ENCODE measurements around the gene LRP5. TPM values are rescaled to one million over a fixed set of nuclear protein-coding genes. Genes with fewer than 3 reads are reported as not detected.

Gene LRP5
- total RNA-seq, 1 donor from 2014 or later, result 65.0 TPM

DNA sequence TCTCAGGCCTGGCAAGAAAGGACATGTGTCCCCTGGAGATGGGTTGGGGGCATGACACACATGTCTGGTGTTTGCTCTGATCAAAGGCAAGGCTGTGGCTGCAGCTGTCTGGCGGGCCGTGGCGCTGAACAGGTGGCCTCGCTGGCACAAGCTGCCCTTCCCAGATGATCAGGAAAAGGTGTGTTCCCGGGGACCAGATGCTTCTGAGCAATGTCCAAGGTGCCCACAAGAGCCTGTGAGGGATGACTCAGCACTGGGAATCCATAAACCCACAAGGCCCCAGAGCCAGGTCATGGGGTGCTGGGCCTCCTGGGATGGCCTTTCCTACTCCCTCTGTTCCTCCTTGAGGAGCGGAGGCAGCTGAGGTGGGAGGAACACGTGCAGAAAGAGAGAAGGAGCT is 9.7 kb upstream of the LRP5 start:
- Mint-ChIP-seq H3K4me3 (no peak overlapping the region), H3K36me3 (no peaks in the 10 kb centered on the region), H3K27me3 (no peaks in the 10 kb centered on the region), H3K9me3 (no peaks in the 10 kb centered on the region), H3K27ac (no peak overlapping the region), H3K4me1 (ENCODE audit: unreplicated experiment) (no peaks in the 10 kb centered on the region)
- no peak for DNase-seq (ENCODE audit: extremely low spot score, unreplicated experiment)
- TF ChIP-seq CTCF (conservative IDR thresholded peaks at IDR 0.05), result no peak

DNA sequence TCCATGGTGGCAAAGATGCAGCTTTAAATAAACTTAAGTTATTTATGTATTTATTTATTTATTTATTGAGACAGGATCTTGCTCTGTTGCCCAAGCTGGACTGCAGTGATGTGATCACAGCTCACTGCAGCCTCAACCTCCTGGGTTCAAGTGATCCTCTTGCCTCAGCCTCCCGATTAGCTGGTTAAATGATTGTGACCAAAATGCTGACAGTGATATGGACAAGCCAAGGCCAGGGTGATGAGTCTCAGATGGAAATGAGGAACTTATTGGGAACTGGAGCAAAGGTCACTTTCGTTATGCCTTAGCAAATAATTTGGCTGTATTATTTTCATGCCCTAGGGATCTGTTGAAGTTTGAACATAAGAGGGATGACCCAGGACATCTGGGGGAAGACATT is 9.3 kb upstream of the LRP5 start:
- Mint-ChIP-seq H3K4me3 (no peak overlapping the region), H3K9me3 (no peaks in the 10 kb centered on the region), H3K36me3 (no peaks in the 10 kb centered on the region), H3K4me1 (ENCODE audit: unreplicated experiment) (no peaks in the 10 kb centered on the region), H3K27ac (no peak overlapping the region), H3K27me3 (no peaks in the 10 kb centered on the region)
- DNase-seq (ENCODE audit: extremely low spot score, unreplicated experiment), result no peak
- no peak for TF ChIP-seq CTCF (conservative IDR thresholded peaks at IDR 0.05)

GRCh38 chr11:68303982-68304780 is 8.2 kb upstream of the LRP5 start:
- Mint-ChIP-seq H3K4me1 (ENCODE audit: unreplicated experiment) (no peaks in the 10 kb centered on the region), H3K27ac (no peak overlapping the region), H3K27me3 (no peaks in the 10 kb centered on the region), H3K9me3 (no peaks in the 10 kb centered on the region), H3K4me3 (no peak overlapping the region), H3K36me3 (no peaks in the 10 kb centered on the region)
- DNase-seq (ENCODE audit: extremely low spot score, unreplicated experiment), result no peak
- no peak for TF ChIP-seq CTCF (conservative IDR thresholded peaks at IDR 0.05)

DNA sequence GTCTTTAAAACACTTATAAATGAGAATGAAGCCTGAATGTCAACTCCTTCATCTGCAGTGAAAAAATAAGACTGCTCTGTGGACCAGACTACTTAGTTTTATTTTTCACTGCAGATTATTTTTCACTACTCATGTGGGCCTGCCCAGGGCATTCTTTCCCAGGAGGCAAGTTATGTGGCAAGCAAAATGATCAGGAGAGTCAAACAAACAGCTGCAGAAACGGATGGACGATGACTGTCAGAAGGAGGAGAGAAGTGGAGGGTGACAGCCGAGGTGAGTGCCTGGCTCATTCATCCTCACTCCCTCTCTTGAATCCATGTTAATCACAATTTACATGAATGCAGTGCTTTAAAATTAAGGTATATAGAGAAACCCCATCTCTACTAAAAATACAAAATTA is 5.8 kb upstream of the LRP5 start:
- no peak overlapping the region for H3K4me3 Mint-ChIP-seq
- H3K27me3 Mint-ChIP-seq, result no peaks in the 10 kb centered on the region
- peaks cover 12% of the 10 kb centered on the region for H3K4me1 Mint-ChIP-seq (ENCODE audit: unreplicated experiment)
- no peak for TF ChIP-seq CTCF (conservative IDR thresholded peaks at IDR 0.05)
- no peaks in the 10 kb centered on the region for H3K9me3 Mint-ChIP-seq
- no peak for DNase-seq (ENCODE audit: extremely low spot score, unreplicated experiment)
- no peaks in the 10 kb centered on the region for H3K36me3 Mint-ChIP-seq
- H3K27ac Mint-ChIP-seq, result no peak overlapping the region

- no peaks in the 10 kb centered on the region for H3K9me3 Mint-ChIP-seq
- H3K27me3 Mint-ChIP-seq, result no peaks in the 10 kb centered on the region
- H3K27ac Mint-ChIP-seq, result no peak overlapping the region
- no peak for TF ChIP-seq CTCF (conservative IDR thresholded peaks at IDR 0.05)
- H3K4me3 Mint-ChIP-seq, result no peak overlapping the region
- DNase-seq (ENCODE audit: extremely low spot score, unreplicated experiment), result no peak
- H3K36me3 Mint-ChIP-seq, result no peaks in the 10 kb centered on the region
- H3K4me1 Mint-ChIP-seq (ENCODE audit: unreplicated experiment), result peaks cover 12% of the 10 kb centered on the region
Observed at GRCh38 chr11:68308068-68308467, 4.3 kb upstream of the LRP5 start.

Measured in type B pancreatic cell (in vitro differentiated cells).